Effector memory CD8-positive, alpha-beta T cell (primary cell): ENCODE results near the gene NFKB2.

Experiments
- ATAC-seq: fragments of 150-1000 bp; cut with Tn5 transposase; replicated peaks from 2 replicates; pipeline ENCODE4 v1.10.0; 2021; ENCODE audit warnings: mild to moderate bottlenecking, moderate library complexity
- DNase-seq, 3 experiments: peaks; one replicate each; pipeline ENCODE4 v3.0.0; 2021
- H3K27ac Mint-ChIP-seq, 2 donors: one replicate each; pipeline ENCODE4 v1.8.0; 2022; ENCODE audit warnings: mild to moderate bottlenecking in 2 of 2, mixed read lengths in 2 of 2, moderate library complexity in 2 of 2
- H3K27me3 Mint-ChIP-seq, 2 donors: one replicate each; pipeline ENCODE4 v1.8.0; 2022; ENCODE audit warnings: mixed read lengths in 2 of 2
- H3K36me3 Mint-ChIP-seq: one replicate; pipeline ENCODE4 v1.8.0; 2022; ENCODE audit warnings: mild to moderate bottlenecking, moderate library complexity, mixed read lengths; ENCODE audit not compliant: insufficient read depth
- H3K4me1 Mint-ChIP-seq, 2 donors: one replicate each; pipeline ENCODE4 v1.8.0; 2022; ENCODE audit warnings: low read depth in 2 of 2, mixed read lengths in 2 of 2
- H3K4me3 Mint-ChIP-seq, 2 donors: one replicate each; pipeline ENCODE4 v1.8.0; 2022; ENCODE audit warnings: mild to moderate bottlenecking in 2 of 2, mixed read lengths in 2 of 2, moderate library complexity in 2 of 2
- H3K9me3 Mint-ChIP-seq, 2 donors: one replicate each; pipeline ENCODE4 v1.8.0; 2022; ENCODE audit warnings: mixed read lengths in 2 of 2

Gene NFKB2

DNA sequence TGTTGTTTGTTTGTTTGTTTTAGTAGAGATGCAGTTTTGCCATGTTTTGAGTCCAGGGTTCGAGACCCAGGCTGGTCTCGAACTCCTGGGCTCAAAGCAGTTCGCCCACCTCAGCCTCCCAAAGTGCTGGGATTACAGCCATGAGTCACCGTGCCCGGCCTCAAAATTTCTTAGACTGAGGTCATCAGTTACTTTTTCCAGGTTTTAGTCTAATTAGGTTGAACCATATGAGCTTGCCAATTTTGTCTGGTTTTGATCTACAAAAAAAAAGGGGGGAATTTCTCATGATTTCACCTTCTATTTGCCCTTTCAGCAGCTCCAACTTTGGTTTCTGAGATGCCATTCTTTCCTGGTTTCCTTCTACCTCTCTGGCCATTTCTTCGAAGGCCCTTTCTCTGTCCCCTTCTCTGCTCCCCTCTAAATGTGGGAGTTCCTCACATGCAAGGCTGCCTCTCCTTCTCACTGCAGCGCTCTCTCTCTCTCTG is 31.3 kb downstream of the NFKB2 start:
- H3K9me3 Mint-ChIP-seq = no peaks in the 10 kb centered on the region
- H3K27ac Mint-ChIP-seq = no peak overlapping the region
- H3K27me3 Mint-ChIP-seq = no peaks in the 10 kb centered on the region
- DNase-seq (no peak), ATAC-seq (no peak)
- H3K36me3 Mint-ChIP-seq = peaks cover 16% of the 10 kb centered on the region
- H3K4me3 Mint-ChIP-seq = no peak overlapping the region
- peaks cover 17 to 18% of the 10 kb centered on the region in 2 donors for H3K4me1 Mint-ChIP-seq

DNA sequence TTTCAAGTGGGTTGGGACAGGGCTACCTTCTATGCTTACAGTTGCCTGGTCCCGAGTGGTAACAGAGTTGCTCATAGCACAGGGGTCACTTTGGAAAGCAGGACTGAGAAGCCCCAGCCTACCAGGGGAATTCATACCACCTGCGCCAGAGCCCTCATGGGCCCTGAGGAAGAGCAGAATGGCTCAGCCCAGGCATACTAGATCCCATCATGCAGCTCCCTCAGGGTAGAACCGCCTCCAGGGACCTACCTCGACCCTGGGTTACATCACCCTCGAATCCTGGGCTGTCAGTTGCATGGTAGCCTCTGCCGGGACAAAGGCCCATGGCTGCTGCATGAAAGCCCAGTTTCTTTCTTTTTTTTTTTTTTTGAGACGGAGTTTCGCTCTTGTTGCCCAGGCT is 34.0 kb downstream of the NFKB2 start:
- ATAC-seq = no peak
- no peaks in the 10 kb centered on the region for H3K27me3 Mint-ChIP-seq
- H3K4me1 Mint-ChIP-seq = peaks cover 21 to 25% of the 10 kb centered on the region in 2 donors
- no peak overlapping the region for H3K27ac Mint-ChIP-seq
- H3K4me3 Mint-ChIP-seq = no peak overlapping the region
- no peak for DNase-seq
- H3K36me3 Mint-ChIP-seq = peaks cover 15% of the 10 kb centered on the region
- no peaks in the 10 kb centered on the region for H3K9me3 Mint-ChIP-seq

- Mint-ChIP-seq H3K4me3 (peak overlapping the region; percentile 91 to 93), H3K4me1 (peaks cover 29 to 30% of the 10 kb centered on the region in 2 donors), H3K9me3 (no peaks in the 10 kb centered on the region), H3K27me3 (no peaks in the 10 kb centered on the region), H3K36me3 (peaks cover 15% of the 10 kb centered on the region), H3K27ac (peak overlapping the region; percentile 89 to 96)
- ATAC-seq = no peak
- no peak for DNase-seq
Measured at GRCh38 chr10:102431452-102432124, 36.1 kb downstream of the NFKB2 start.

DNA sequence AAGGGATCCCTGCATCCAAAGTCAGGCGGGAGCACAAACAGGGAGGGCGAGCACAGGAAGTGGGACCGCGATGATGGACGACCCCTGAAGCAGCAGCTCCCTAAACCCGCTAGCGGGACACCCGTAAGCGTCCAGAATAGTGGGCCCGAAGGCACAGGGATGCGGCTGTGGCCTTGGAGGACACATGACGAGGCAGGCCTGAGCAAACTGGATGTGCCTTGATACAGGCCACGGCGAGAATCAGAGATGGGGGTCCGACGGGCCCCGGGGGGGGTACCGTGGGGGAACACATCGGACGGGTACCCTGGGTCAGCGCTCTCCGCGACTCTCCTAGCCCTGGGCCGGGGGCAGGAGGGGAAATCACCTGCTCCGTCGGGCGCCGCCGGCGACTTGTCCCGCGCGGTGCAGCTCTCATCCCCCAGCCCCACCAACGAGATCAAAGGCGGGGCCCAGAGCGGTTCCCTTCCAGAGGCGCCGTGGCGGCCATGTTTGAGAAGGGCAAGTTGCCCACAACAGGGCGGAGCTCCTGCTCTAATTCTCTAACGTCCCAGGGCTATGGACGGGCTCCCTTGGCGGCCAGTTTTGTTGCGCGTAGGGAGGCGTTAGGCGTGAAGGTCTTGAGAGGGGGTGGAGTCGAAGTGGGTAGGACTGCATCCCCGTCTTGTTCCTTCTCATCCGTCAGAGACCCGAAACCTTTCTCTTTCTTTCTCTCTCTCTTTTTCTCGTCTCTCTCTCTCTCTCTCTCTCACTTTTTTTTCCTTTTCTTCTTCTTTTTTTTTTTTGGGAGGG is 36.9 kb downstream of the NFKB2 start, which contains the start of gene CUEDC2:
TSS of gene CUEDC2 (minus strand) at position 413 of the 789 bp plus-strand sequence. CDS start 7,386 bp downstream, outside the sequence.
- Mint-ChIP-seq H3K27me3 (no peaks in the 10 kb centered on the region), H3K4me3 (peak within 1 kb of the TSS; percentile 91 to 93), H3K4me1 (peaks cover 30% of the 10 kb centered on the region in 2 donors), H3K9me3 (no peaks in the 10 kb centered on the region), H3K36me3 (peaks cover 15% of the 10 kb centered on the region), H3K27ac (peak within 1 kb of the TSS; percentile 89 to 96)
- ATAC-seq (peak; percentile 96), DNase-seq (peak; percentile 94 to 97 (median 96))

- Mint-ChIP-seq H3K9me3 (no peaks in the 10 kb centered on the region), H3K27me3 (no peaks in the 10 kb centered on the region), H3K27ac (peak overlapping the region; percentile 89 to 96), H3K4me1 (peaks cover 30 to 32% of the 10 kb centered on the region in 2 donors), H3K4me3 (peak overlapping the region; percentile 91 to 93), H3K36me3 (peaks cover 15% of the 10 kb centered on the region)
- DNase-seq = no peak
- ATAC-seq = no peak
Measured at GRCh38 chr10:102433619-102434046, 38.1 kb downstream of the NFKB2 start.

GRCh38 chr10:102434394-102435132 is 39.1 kb downstream of the NFKB2 start:
- peaks cover 30 to 32% of the 10 kb centered on the region in 2 donors for H3K4me1 Mint-ChIP-seq
- DNase-seq = no peak
- peak overlapping the region; percentile 76 to 93 for H3K4me3 Mint-ChIP-seq
- no peaks in the 10 kb centered on the region for H3K9me3 Mint-ChIP-seq
- ATAC-seq = no peak
- H3K27me3 Mint-ChIP-seq = no peaks in the 10 kb centered on the region
- H3K36me3 Mint-ChIP-seq = peaks cover 11% of the 10 kb centered on the region
- H3K27ac Mint-ChIP-seq = peak overlapping the region; percentile 72 to 88

- H3K36me3 Mint-ChIP-seq = peaks cover 11% of the 10 kb centered on the region
- H3K27ac Mint-ChIP-seq = peak overlapping the region; percentile 72 to 88
- ATAC-seq = no peak
- H3K9me3 Mint-ChIP-seq = no peaks in the 10 kb centered on the region
- H3K27me3 Mint-ChIP-seq = no peaks in the 10 kb centered on the region
- H3K4me3 Mint-ChIP-seq = peak overlapping the region; percentile 76 to 93
- DNase-seq = no peak
- peaks cover 30 to 32% of the 10 kb centered on the region in 2 donors for H3K4me1 Mint-ChIP-seq
Measured at GRCh38 chr10:102435133-102435497, 39.6 kb downstream of the NFKB2 start.

GRCh38 chr10:102435529-102436233 is 40.2 kb downstream of the NFKB2 start:
- Mint-ChIP-seq H3K27ac (peak overlapping the region; percentile 72 to 88), H3K27me3 (no peaks in the 10 kb centered on the region)
- no peak for DNase-seq

DNA sequence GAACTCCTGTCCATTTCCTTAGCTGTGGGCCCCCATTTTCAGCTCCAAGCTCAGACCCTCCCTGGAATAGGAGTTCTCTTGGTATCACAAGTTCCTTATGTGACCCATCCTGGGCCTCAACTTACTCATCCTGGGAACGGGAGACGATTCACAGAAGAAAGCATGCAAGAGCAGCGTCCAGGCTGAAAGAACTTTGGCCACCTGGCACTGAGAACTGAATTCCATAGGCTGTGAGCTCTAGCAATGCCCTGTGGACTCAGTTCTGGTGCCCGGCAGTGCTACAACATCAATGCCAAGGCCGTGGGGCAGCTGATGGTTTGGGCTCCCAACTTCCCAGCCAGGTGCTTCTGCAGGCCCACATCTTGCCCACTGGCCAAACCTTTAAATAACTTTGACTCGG is 40.8 kb downstream of the NFKB2 start:
- H3K9me3 Mint-ChIP-seq = no peaks in the 10 kb centered on the region
- peaks cover 30 to 32% of the 10 kb centered on the region in 2 donors for H3K4me1 Mint-ChIP-seq
- no peak for DNase-seq
- H3K4me3 Mint-ChIP-seq = peak overlapping the region; percentile 76 to 93
- peaks cover 11% of the 10 kb centered on the region for H3K36me3 Mint-ChIP-seq
- no peaks in the 10 kb centered on the region for H3K27me3 Mint-ChIP-seq
- H3K27ac Mint-ChIP-seq = peak overlapping the region; percentile 35 to 88
- no peak for ATAC-seq

More at GRCh38 chr10:102435529-102436233, 40.2 kb downstream of the NFKB2 start:
- H3K4me3 Mint-ChIP-seq = peak overlapping the region; percentile 76 to 93
- peaks cover 30 to 32% of the 10 kb centered on the region in 2 donors for H3K4me1 Mint-ChIP-seq
- peaks cover 11% of the 10 kb centered on the region for H3K36me3 Mint-ChIP-seq
- H3K9me3 Mint-ChIP-seq = no peaks in the 10 kb centered on the region
- no peak for ATAC-seq

- H3K27me3 Mint-ChIP-seq = no peaks in the 10 kb centered on the region
- H3K36me3 Mint-ChIP-seq = peaks cover 9% of the 10 kb centered on the region
- peaks cover 19 to 22% of the 10 kb centered on the region in 2 donors for H3K4me1 Mint-ChIP-seq
- H3K4me3 Mint-ChIP-seq = peak overlapping the region; percentile 29 to 76
- no peaks in the 10 kb centered on the region for H3K9me3 Mint-ChIP-seq
- DNase-seq = no peak
- no peak for ATAC-seq
- H3K27ac Mint-ChIP-seq = no peak overlapping the region
Measured at GRCh38 chr10:102437515-102437914, 42.0 kb downstream of the NFKB2 start.

- Mint-ChIP-seq H3K27ac (no peak overlapping the region), H3K4me3 (no peak overlapping the region), H3K9me3 (no peaks in the 10 kb centered on the region), H3K27me3 (no peaks in the 10 kb centered on the region), H3K36me3 (peaks cover under 1% of the 10 kb centered on the region), H3K4me1 (peaks cover 10 to 19% of the 10 kb centered on the region in 2 donors)
- no peak for ATAC-seq
- DNase-seq = no peak
Measured at GRCh38 chr10:102438374-102438773, 42.9 kb downstream of the NFKB2 start.

DNA sequence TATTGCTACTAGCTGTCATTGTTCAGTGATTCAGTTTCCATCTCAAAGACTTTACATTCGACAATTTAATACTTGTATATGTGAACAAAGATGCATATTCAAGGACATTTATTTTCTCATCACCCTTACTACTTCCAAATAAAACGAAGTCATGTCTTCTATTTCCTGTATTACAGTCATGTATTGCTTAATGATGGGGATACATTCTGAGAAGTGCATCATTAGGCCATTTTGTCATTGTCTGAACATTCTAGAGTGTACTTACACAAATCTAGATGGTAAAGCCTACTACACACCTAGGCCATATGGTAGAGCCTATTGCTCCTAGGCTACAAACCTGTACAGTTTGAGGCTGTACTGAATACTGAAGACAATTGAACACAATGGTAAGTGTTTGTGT is 49.3 kb downstream of the NFKB2 start:
- Mint-ChIP-seq H3K9me3 (no peaks in the 10 kb centered on the region), H3K36me3 (peaks cover 5% of the 10 kb centered on the region), H3K27ac (no peak overlapping the region), H3K4me1 (peaks cover 6 to 8% of the 10 kb centered on the region in 2 donors), H3K4me3 (no peak overlapping the region), H3K27me3 (no peaks in the 10 kb centered on the region)
- DNase-seq (no peak), ATAC-seq (no peak)
